Fibroblast of skin of scalp (primary cell): ENCODE data around the gene PLA2G1B.

ENCODE experiments used
- DNase-seq: peaks from one replicate; pipeline ENCODE4 v3.0.0-alpha.2; 2013

Gene PLA2G1B

GRCh38 chr12:120323772-120324171, 3.8 kb downstream of the PLA2G1B start:
- DNase-seq, result no peak

- DNase-seq, result no peak
Observed at GRCh38 chr12:120321382-120322202, 6.0 kb downstream of the PLA2G1B start.

- peak; percentile 99 for DNase-seq
Observed at GRCh38 chr12:120317224-120318105, 10.1 kb downstream of the PLA2G1B start.

- DNase-seq, result no peak
Observed at GRCh38 chr12:120316798-120317223, 10.8 kb downstream of the PLA2G1B start.

GRCh38 chr12:120314220-120314619, 13.4 kb downstream of the PLA2G1B start:
- DNase-seq, result no peak

- DNase-seq, result peak; percentile 95
Observed at GRCh38 chr12:120301962-120302815, 25.4 kb downstream of the PLA2G1B start, which contains the start of gene SIRT4. TSS of gene SIRT4 (plus strand) at chr12:120302321. CDS start at chr12:120303562, 1,241 bp downstream.

- DNase-seq, result peak; percentile 98
Observed at GRCh38 chr12:120292661-120293531, 34.7 kb downstream of the PLA2G1B start, which contains the start of gene RNU4-1. TSS of gene RNU4-1 (minus strand) at chr12:120293237.

GRCh38 chr12:120292411-120292660, 35.2 kb downstream of the PLA2G1B start:
- DNase-seq, result no peak

- peak; percentile 15 for DNase-seq
Observed at GRCh38 chr12:120290609-120291305, 36.8 kb downstream of the PLA2G1B start.

- DNase-seq, result no peak
Observed at GRCh38 chr12:120287491-120287890, 40.1 kb downstream of the PLA2G1B start.

GRCh38 chr12:120286768-120287490, 40.6 kb downstream of the PLA2G1B start:
- peak; percentile 35 for DNase-seq

GRCh38 chr12:120284381-120284780, 43.2 kb downstream of the PLA2G1B start:
- no peak for DNase-seq

- DNase-seq, result no peak
Observed at GRCh38 chr12:120283318-120283717, 44.3 kb downstream of the PLA2G1B start.

- DNase-seq, result no peak
Observed at GRCh38 chr12:120278137-120279069, 49.2 kb downstream of the PLA2G1B start.

GRCh38 chr12:120276734-120277133, 50.8 kb downstream of the PLA2G1B start:
- peak; percentile 53 for DNase-seq
